H9 (cell line): ENCODE data around the gene PTP4A2. TPM values are rescaled to one million over a fixed set of nuclear protein-coding genes. Genes with fewer than 3 reads are reported as not detected.

Experiments used
- DNase-seq: peaks from one replicate; pipeline ENCODE4 v3.0.0-alpha.2; 2017
- H2AFZ ChIP-seq: one replicate; pipeline ENCODE4 v1.6.1; 2013; ENCODE audit warnings: mild to moderate bottlenecking, low read length, control low read depth, moderate library complexity
- H2AK5ac ChIP-seq: 2 replicates; pipeline ENCODE4 v1.6.1; 2013; ENCODE audit warnings: low read length, control low read depth, mixed read lengths; ENCODE audit not compliant: insufficient read length
- H2BK120ac ChIP-seq: one replicate; pipeline ENCODE4 v1.6.1; 2013; ENCODE audit warnings: low read depth, mild to moderate bottlenecking, low read length, control low read depth, inconsistent platforms; ENCODE audit not compliant: poor library complexity, severe bottlenecking
- H2BK12ac ChIP-seq: 2 replicates; pipeline ENCODE4 v1.6.1; 2013; ENCODE audit warnings: low read length, control low read depth, mixed read lengths, low read depth; ENCODE audit not compliant: insufficient read length
- H2BK15ac ChIP-seq: 2 replicates; pipeline ENCODE4 v1.6.1; 2013; ENCODE audit warnings: low read depth, low read length, control low read depth
- H2BK20ac ChIP-seq: one replicate; pipeline ENCODE4 v1.6.1; 2013; ENCODE audit warnings: low read depth, mild to moderate bottlenecking, low read length, control low read depth, inconsistent platforms; ENCODE audit not compliant: poor library complexity, severe bottlenecking
- H2BK5ac ChIP-seq: 2 replicates; pipeline ENCODE4 v1.6.1; 2013; ENCODE audit warnings: low read length, control low read depth, mixed read lengths; ENCODE audit not compliant: insufficient read length
- H3K14ac ChIP-seq: 2 replicates; pipeline ENCODE4 v1.6.1; 2013; ENCODE audit warnings: low read length, control low read depth; ENCODE audit not compliant: insufficient read depth
- H3K18ac ChIP-seq: 2 replicates; pipeline ENCODE4 v1.6.1; 2013; ENCODE audit warnings: low read depth, mild to moderate bottlenecking, mixed read lengths, low read length, control low read depth; ENCODE audit not compliant: insufficient read length
- H3K23ac ChIP-seq: 2 replicates; pipeline ENCODE4 v1.6.1; 2013; ENCODE audit warnings: low read length, control low read depth, mixed read lengths, low read depth; ENCODE audit not compliant: insufficient read length
- H3K23me2 ChIP-seq: 2 replicates; pipeline ENCODE4 v1.6.1; 2013; ENCODE audit warnings: low read depth, mild to moderate bottlenecking, mixed read lengths, low read length, control low read depth; ENCODE audit not compliant: insufficient read length, poor library complexity, severe bottlenecking
- H3K27ac ChIP-seq: 2 replicates; pipeline ENCODE4 v1.5.1; 2013; ENCODE audit warnings: low read length, control low read depth, mixed read lengths, low read depth; ENCODE audit not compliant: insufficient read length
- H3K27me3 ChIP-seq: 2 replicates; pipeline ENCODE4 v1.6.1; 2013; ENCODE audit warnings: low read length, control low read depth, inconsistent platforms; ENCODE audit not compliant: insufficient read depth
- H3K4ac ChIP-seq: 2 replicates; pipeline ENCODE4 v1.6.1; 2013; ENCODE audit warnings: low read depth, mild to moderate bottlenecking, control low read depth, inconsistent platforms, low read length, moderate library complexity
- H3K4me1 ChIP-seq: 2 replicates; pipeline ENCODE4 v1.6.1; 2013; ENCODE audit warnings: low read length, control low read depth, inconsistent platforms; ENCODE audit not compliant: insufficient read depth
- H3K4me2 ChIP-seq: 2 replicates; pipeline ENCODE4 v1.6.1; 2013; ENCODE audit warnings: low read length, control low read depth, mixed read lengths; ENCODE audit not compliant: insufficient read length, insufficient read depth
- H3K56ac ChIP-seq: 2 replicates; pipeline ENCODE4 v1.6.1; 2013; ENCODE audit warnings: low read depth, mild to moderate bottlenecking, mixed read lengths, low read length, control low read depth; ENCODE audit not compliant: insufficient read length
- H3K79me1 ChIP-seq: 2 replicates; pipeline ENCODE4 v1.6.1; 2013; ENCODE audit warnings: low read depth, mild to moderate bottlenecking, moderate library complexity, low read length, control low read depth, inconsistent platforms; ENCODE audit not compliant: insufficient read depth, poor library complexity, severe bottlenecking
- H3K79me2 ChIP-seq: 2 replicates; pipeline ENCODE4 v1.6.1; 2013; ENCODE audit warnings: low read length, control low read depth, inconsistent platforms; ENCODE audit not compliant: insufficient read depth
- H3K9ac ChIP-seq: 2 replicates; pipeline ENCODE4 v1.6.1; 2013; ENCODE audit warnings: low read length, control low read depth, mixed read lengths; ENCODE audit not compliant: insufficient read length; ENCODE audit errors: extremely low read depth
- H3K9me3 ChIP-seq: one replicate; pipeline ENCODE4 v1.6.1; 2013; ENCODE audit warnings: low read depth, low read length, inconsistent platforms; ENCODE audit not compliant: control insufficient read depth
- H3T11ph ChIP-seq: one replicate; pipeline ENCODE4 v1.6.1; 2013; ENCODE audit warnings: mild to moderate bottlenecking, low read length, control low read depth, inconsistent platforms
- H4K20me1 ChIP-seq: one replicate; pipeline ENCODE4 v1.6.1; 2013; ENCODE audit not compliant: control insufficient read depth, insufficient read length, insufficient read depth
- H4K5ac ChIP-seq: 2 replicates; pipeline ENCODE4 v1.6.1; 2013; ENCODE audit warnings: low read depth, mild to moderate bottlenecking, mixed read lengths, low read length, control low read depth; ENCODE audit not compliant: insufficient read length
- H4K8ac ChIP-seq: replicated peaks from 2 replicates; pipeline ENCODE4 v1.6.1; 2013; ENCODE audit warnings: low read length, control low read depth, mixed read lengths, low read depth; ENCODE audit not compliant: insufficient read length
- H4K91ac ChIP-seq: 2 replicates; pipeline ENCODE4 v1.6.1; 2013; ENCODE audit warnings: low read depth, mild to moderate bottlenecking, moderate library complexity, mixed read lengths, low read length, control low read depth; ENCODE audit not compliant: insufficient read length
- H3K27ac Mint-ChIP-seq, 3 experiments: 2 replicates in 2 of 3; 3 replicates in 1 of 3; pipeline ENCODE4 v1.8.0; 2020 to 2021; ENCODE audit warnings: mixed read lengths in 3 of 3, mild to moderate bottlenecking in 1 of 3, moderate library complexity in 1 of 3
- H3K27me3 Mint-ChIP-seq: 2 replicates; pipeline ENCODE4 v1.8.0; 2021; ENCODE audit warnings: low read depth, mild to moderate bottlenecking, moderate library complexity, mixed read lengths
- H3K36me3 Mint-ChIP-seq, 3 experiments: 2 replicates in 2 of 3; 3 replicates in 1 of 3; pipeline ENCODE4 v1.8.0; 2020 to 2021; ENCODE audit warnings: low read depth in 3 of 3, mixed read lengths in 3 of 3; ENCODE audit not compliant: insufficient read depth in 1 of 3
- H3K4me1 Mint-ChIP-seq, 2 experiments: 2 replicates each; pipeline ENCODE4 v1.8.0; 2020; ENCODE audit warnings: mixed read lengths in 2 of 2
- H3K4me3 Mint-ChIP-seq, 2 experiments: 2 replicates in 1 of 2; 3 replicates in 1 of 2; pipeline ENCODE4 v1.8.0; 2020 to 2021; ENCODE audit warnings: mild to moderate bottlenecking in 2 of 2, mixed read lengths in 2 of 2, moderate library complexity in 1 of 2
- H3K9me3 Mint-ChIP-seq, 2 experiments: 2 replicates in 1 of 2; 3 replicates in 1 of 2; pipeline ENCODE4 v1.8.0; 2020; ENCODE audit warnings: mild to moderate bottlenecking in 2 of 2, mixed read lengths in 2 of 2, moderate library complexity in 1 of 2
- CTCF ChIP-seq: fragments of 200-600 bp; sonication (generic); conservative IDR thresholded peaks from 3 replicates; pipeline ENCODE4 v1.8.0; 2021; ENCODE audit warnings: antibody characterized with exemption, mild to moderate bottlenecking
- WGBS: extraction: QIAGEN DNeasy Blood & Tissue Kit; methylation state at CpG from one replicate; pipeline ENCODE4 v1.1.7; 2013; ENCODE audit warnings: missing lambda C conversion rate, low lambda C conversion rate, mixed read lengths; ENCODE audit not compliant: insufficient read length; ENCODE audit errors: extremely low coverage; 5-methylcytosine and 5-hydroxymethylcytosine counted together
- total RNA-seq: library from RNA; stranded (reverse); gene quantifications from 2 replicates; pipeline ENCODE4 v1.2.1, GENCODE V29; 2021

Gene PTP4A2
- total RNA-seq, 1 experiment from 2014 or later, result 192 TPM

GRCh38 chr1:31915438-31915837 is 22.7 kb downstream of the PTP4A2 start:
- Histone ChIP-seq H3K27me3 (no peaks in the 10 kb centered on the region), H4K20me1 (no peaks in the 10 kb centered on the region), H3K9me3 (no peaks in the 10 kb centered on the region), H4K8ac (no peak overlapping the region), H2BK20ac (no peak overlapping the region), H3K18ac (no peak overlapping the region), H3K56ac (no peak overlapping the region), H2BK15ac (no peak overlapping the region), H3K79me2 (no peaks in the 10 kb centered on the region; the same call in 1 of the 2 replicates), H3K4me1 (no peaks in the 10 kb centered on the region), H3K14ac (no peak overlapping the region), H2BK120ac (no peak overlapping the region), H2BK5ac (no peak overlapping the region), H3K23me2 (no peaks in the 10 kb centered on the region), H3K9ac (no peak overlapping the region), H3K27ac (no peak overlapping the region), H2AK5ac (no peak overlapping the region), H4K91ac (no peak overlapping the region), H3K4ac (no peak overlapping the region), H3T11ph (no peak overlapping the region), H4K5ac (no peak overlapping the region), H3K23ac (no peak overlapping the region), H3K79me1 (no peaks in the 10 kb centered on the region), H2AFZ (no peak overlapping the region), H3K4me2 (no peak overlapping the region), H2BK12ac (no peak overlapping the region)
- Mint-ChIP-seq H3K4me3 (no peak overlapping the region), H3K4me1 (peaks cover 0 to 5% of the 10 kb centered on the region in 2 experiments; a peak in 1 of 4 replicates), H3K9me3 (0 out of 5 replicates have a peak, but pooled peaks cover 0 to 4% of the 10 kb centered on the region in 2 experiments), H3K27me3 (no peaks in the 10 kb centered on the region), H3K36me3 (peaks cover 21 to 62% (median 56%) of the 10 kb centered on the region in 3 experiments), H3K27ac (no peak overlapping the region)
- no peak for TF ChIP-seq CTCF
- DNase-seq, result no peak
- no CpG with 5 or more reads among the region's 4 CpGs for WGBS
